A673 (cell line): ENCODE data around the gene ULBP3. TPM values are rescaled to one million over a fixed set of nuclear protein-coding genes. Genes with fewer than 3 reads are reported as not detected.
"Not testable (repeated sequence)": the region's sequence is repeated elsewhere in the genome, so short reads cannot be mapped to it uniquely, and the experiment has no call there.

Experiments
- BruUV-seq: library from RNA; stranded (reverse); fragments of 400-500 nt; replicated peaks from 2 replicates; lab custom pipeline; 2021; lab: Mats Ljungman, UMichigan
- CTCF ChIA-PET: fragments of 300-600 bp; sonication (Branson Sonifier 250); formaldehyde crosslinking; loops from one replicate; lab custom pipeline; 2022; ENCODE audit warnings: antibody characterized with exemption; lab: Charles Lee
- POLR2A ChIA-PET: fragments of 300-600 bp; sonication (Branson Sonifier 250); formaldehyde crosslinking; loops from one replicate; lab custom pipeline; 2022; ENCODE audit warnings: antibody characterized with exemption; ENCODE audit not compliant: low non-redundant PET; lab: Charles Lee
- DNase-seq: peaks from one replicate; pipeline ENCODE4 v3.0.0-alpha.2; 2015; ENCODE audit warnings: low spot score
- H3K27ac ChIP-seq: fragments of 200-600 bp; sonication (generic); 2 replicates; pipeline ENCODE4 v1.5.1; 2016; ENCODE audit warnings: mixed run types, low read depth, mild to moderate bottlenecking, mixed read lengths, antibody characterized with exemption, low read length; ENCODE audit not compliant: poor library complexity, severe bottlenecking
- H3K27me3 ChIP-seq: fragments of 200-600 bp; sonication (generic); replicated peaks from 2 replicates; pipeline ENCODE4 v1.6.1; 2017; ENCODE audit warnings: mixed run types, low read depth, mild to moderate bottlenecking, mixed read lengths, antibody characterized with exemption, low read length; ENCODE audit not compliant: insufficient read depth, poor library complexity
- H3K36me3 ChIP-seq: fragments of 200-600 bp; sonication (generic); 2 replicates; pipeline ENCODE4 v1.6.1; 2016; ENCODE audit warnings: mixed run types, mild to moderate bottlenecking, mixed read lengths, antibody characterized with exemption, low read length; ENCODE audit not compliant: insufficient read depth, poor library complexity, severe bottlenecking
- H3K4me1 ChIP-seq: fragments of 200-600 bp; sonication (generic); 2 replicates; pipeline ENCODE4 v1.6.1; 2017; ENCODE audit warnings: mixed run types, mild to moderate bottlenecking, mixed read lengths, antibody characterized with exemption, low read length; ENCODE audit not compliant: insufficient read depth, poor library complexity, severe bottlenecking
- H3K4me3 ChIP-seq: fragments of 200-600 bp; sonication (generic); 2 replicates; pipeline ENCODE4 v1.5.1; 2016; ENCODE audit warnings: low read depth, mixed run types, mild to moderate bottlenecking, mixed read lengths, low read length; ENCODE audit not compliant: poor library complexity, severe bottlenecking
- H3K9me3 ChIP-seq: fragments of 200-600 bp; sonication (generic); 2 replicates; pipeline ENCODE4 v1.6.1; 2016; ENCODE audit warnings: mixed run types, low read depth, mild to moderate bottlenecking, mixed read lengths, antibody characterized with exemption, low read length; ENCODE audit not compliant: poor library complexity, severe bottlenecking
- CTCF ChIP-seq: fragments of 300-800, 200-600 bp; sonication (generic); conservative IDR thresholded peaks from 2 replicates; pipeline ENCODE4 v1.5.1; 2017; ENCODE audit warnings: low read depth, mild to moderate bottlenecking, antibody characterized with exemption, low read length, moderate library complexity, mixed read lengths
- EZH2 ChIP-seq: fragments of 200-600 bp; sonication (generic); IDR thresholded peaks from 2 replicates; pipeline ENCODE4 v1.6.1; 2017; ENCODE audit warnings: borderline replicate concordance, low read depth, mild to moderate bottlenecking, mixed read lengths, antibody characterized with exemption, low read length; ENCODE audit not compliant: poor library complexity, severe bottlenecking
- intact Hi-C: fragments of 100-400 bp; cut with micrococcal nuclease; formaldehyde crosslinking; loops from one replicate; pipeline ENCODE4 v1.10.0; 2022; ENCODE audit not compliant: unreplicated experiment
- total RNA-seq: library from RNA; stranded (reverse); gene quantifications from 2 replicates; pipeline ENCODE4 v1.2.3, GENCODE V29; 2021

ULBP3 gene
- total RNA-seq, 1 experiment from 2014 or later: 1.6 TPM

- no TSS peak for BruUV-seq
- intact Hi-C loops: no loop called here
- peak; percentile 23 for DNase-seq
- POLR2A ChIA-PET: no interaction called here
- no peak for TF ChIP-seq CTCF
- TF ChIP-seq EZH2: no peak
- CTCF ChIA-PET: no interaction called here
- H3K27ac ChIP-seq: no peak within 1 kb of the TSS
- no peaks in the 10 kb centered on the region for H3K9me3 ChIP-seq
- H3K36me3 ChIP-seq: no peaks in the 10 kb centered on the region
- H3K4me1 ChIP-seq: peaks cover 8% of the 10 kb centered on the region
- peaks cover 16% of the 10 kb centered on the region for H3K27me3 ChIP-seq
- peak within 1 kb of the TSS; percentile 21 for H3K4me3 ChIP-seq
Measured at GRCh38 chr6:150025201-150025917, 43.6 kb downstream of the ULBP3 start, which contains the start of gene RAET1L. Gene RAET1L, minus strand, starts transcription at chr6:150025532. Its CDS starts 61 bp downstream, at chr6:150025471.

GRCh38 chr6:150024646-150025155 is 44.2 kb downstream of the ULBP3 start:
- BruUV-seq: no TSS peak
- DNase-seq: no peak
- Histone ChIP-seq H3K27me3 (peaks cover 16% of the 10 kb centered on the region), H3K27ac (no peak overlapping the region), H3K36me3 (no peaks in the 10 kb centered on the region), H3K4me1 (peaks cover 8% of the 10 kb centered on the region), H3K9me3 (no peaks in the 10 kb centered on the region), H3K4me3 (no peak overlapping the region)
- intact Hi-C loops: no loop called here
- CTCF ChIA-PET: no interaction called here
- POLR2A ChIA-PET: no interaction called here
- TF ChIP-seq EZH2 (no peak), CTCF (no peak)

- CTCF ChIA-PET, BruUV-seq, POLR2A ChIA-PET, H3K9me3 ChIP-seq, H3K4me1 ChIP-seq, H3K4me3 ChIP-seq, H3K36me3 ChIP-seq, DNase-seq, intact Hi-C loops, H3K27ac ChIP-seq: not testable (repeated sequence)
- peaks cover 16% of the 10 kb centered on the region for H3K27me3 ChIP-seq
Measured at GRCh38 chr6:150024021-150024420, 44.9 kb downstream of the ULBP3 start.

- H3K9me3 ChIP-seq, H3K36me3 ChIP-seq, POLR2A ChIA-PET, intact Hi-C loops, H3K4me1 ChIP-seq, BruUV-seq, DNase-seq, H3K27ac ChIP-seq, CTCF ChIA-PET, H3K4me3 ChIP-seq: not testable (repeated sequence)
- H3K27me3 ChIP-seq: peaks cover 25% of the 10 kb centered on the region
Measured at GRCh38 chr6:150021870-150022269, 47.1 kb downstream of the ULBP3 start.
